Common myeloid progenitor, CD34-positive (primary cell): ENCODE measurements around the gene ZNF536.
"Not testable (repeated sequence)": the region's sequence is repeated elsewhere in the genome, so short reads cannot be mapped to it uniquely, and the experiment has no call there.

Source experiments
- CTCF ChIA-PET: fragments of 350-600 bp; sonication (Branson Sonifier 250); formaldehyde crosslinking; loops from one replicate; lab custom pipeline; 2021; ENCODE audit warnings: antibody characterized with exemption; lab: Charles Lee
- POLR2A ChIA-PET: fragments of 350-600 bp; sonication (Branson Sonifier 250); formaldehyde crosslinking; loops from one replicate; lab custom pipeline; 2021; ENCODE audit warnings: antibody characterized with exemption; lab: Charles Lee
- DNase-seq, 3 donors: peaks; one replicate each; pipeline versions ENCODE4 v3.0.0 to v3.0.0-alpha.2; 2013
- H3K27ac ChIP-seq, 2 experiments: 1 replicate in 1 of 2; 2 replicates in 1 of 2; pipeline ENCODE4 v1.7.0; 2013; ENCODE audit warnings: inconsistent platforms in 2 of 2, low read length in 2 of 2, mild to moderate bottlenecking in 2 of 2, low read depth in 1 of 2, moderate library complexity in 1 of 2; ENCODE audit not compliant: severe bottlenecking in 2 of 2, insufficient read depth in 1 of 2, poor library complexity in 1 of 2
- H3K27me3 ChIP-seq, 5 experiments: replicated peaks in 2 of 5; 1 replicate in 3 of 5; 2 replicates in 2 of 5; pipeline versions ENCODE4 v1.6.1 to v1.7.0; 2013; ENCODE audit warnings: low read length in 4 of 5, mild to moderate bottlenecking in 2 of 5, moderate library complexity in 2 of 5, inconsistent platforms in 1 of 5; ENCODE audit not compliant: insufficient read depth in 5 of 5, control insufficient read depth in 4 of 5
- H3K36me3 ChIP-seq, 4 experiments: 1 replicate in 2 of 4; 2 replicates in 2 of 4; pipeline versions ENCODE4 v1.6.1 to v1.7.0; 2013; ENCODE audit warnings: low read length in 3 of 4, control low read depth in 1 of 4, mild to moderate bottlenecking in 1 of 4; ENCODE audit not compliant: control insufficient read depth in 4 of 4, insufficient read depth in 4 of 4
- H3K4me1 ChIP-seq, 4 experiments: 1 replicate in 3 of 4; 2 replicates in 1 of 4; pipeline versions ENCODE4 v1.6.1 to v1.7.1; 2013; ENCODE audit warnings: low read length in 3 of 4, mild to moderate bottlenecking in 3 of 4, control low read depth in 1 of 4, inconsistent platforms in 1 of 4, moderate library complexity in 1 of 4; ENCODE audit not compliant: control insufficient read depth in 4 of 4, insufficient read depth in 4 of 4; ENCODE audit errors: control extremely low read depth in 1 of 4
- H3K4me3 ChIP-seq, 7 experiments: 1 replicate in 4 of 7; 2 replicates in 3 of 7; pipeline versions ENCODE4 v1.5.1 to v1.7.0; 2013; ENCODE audit warnings: mild to moderate bottlenecking in 7 of 7, low read length in 6 of 7, moderate library complexity in 6 of 7, inconsistent platforms in 2 of 7, low read depth in 2 of 7, control low read depth in 1 of 7; ENCODE audit not compliant: insufficient read depth in 4 of 7, control insufficient read depth in 1 of 7; ENCODE audit errors: extremely low read depth in 1 of 7
- H3K9me3 ChIP-seq, 5 experiments: 1 replicate in 4 of 5; 2 replicates in 1 of 5; pipeline versions ENCODE4 v1.6.1 to v1.7.1; 2013; ENCODE audit warnings: low read length in 4 of 5, mild to moderate bottlenecking in 2 of 5, inconsistent platforms in 1 of 5, low read depth in 1 of 5, moderate library complexity in 1 of 5; ENCODE audit not compliant: control insufficient read depth in 4 of 5, insufficient read depth in 2 of 5; ENCODE audit errors: control extremely low read depth in 1 of 5
- WGBS: methylation state at CpG from one replicate; pipeline ENCODE4 v1.1.5; 2013; ENCODE audit not compliant: insufficient coverage; 5-methylcytosine and 5-hydroxymethylcytosine counted together

Gene ZNF536

DNA sequence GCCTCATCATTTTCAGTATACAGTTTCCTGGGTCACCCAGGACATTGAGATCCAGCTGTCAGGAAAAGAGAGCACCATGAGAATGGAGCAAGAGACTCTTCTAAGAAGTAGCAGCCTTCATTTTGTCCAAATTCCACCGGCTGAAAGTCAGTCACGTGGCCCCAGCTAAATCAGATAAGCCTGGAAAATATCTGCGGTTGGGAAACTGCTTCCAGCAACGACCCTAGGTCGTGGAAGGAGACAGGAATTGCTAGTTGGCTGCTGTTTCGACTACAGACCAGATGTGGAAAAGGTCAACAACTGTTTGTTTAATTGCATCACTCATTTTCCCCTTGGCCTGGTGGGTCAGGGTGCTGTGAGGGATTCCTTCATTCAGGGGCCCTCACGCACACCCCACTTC is 107.0 kb downstream of the ZNF536 start:
- WGBS = 55% methylated on average over 7 of the region's 7 CpGs
- no peak overlapping the region for H3K27ac ChIP-seq
- no peak for DNase-seq
- POLR2A ChIA-PET = no interaction called here
- peaks cover 0 to 2% (median 0%) of the 10 kb centered on the region in 4 experiments for H3K4me1 ChIP-seq
- H3K4me3 ChIP-seq = no peak overlapping the region
- CTCF ChIA-PET = no interaction called here
- no peaks in the 10 kb centered on the region for H3K9me3 ChIP-seq
- H3K36me3 ChIP-seq = no peaks in the 10 kb centered on the region
- H3K27me3 ChIP-seq = peaks cover 0 to 9% (median 4%) of the 10 kb centered on the region in 5 experiments

DNA sequence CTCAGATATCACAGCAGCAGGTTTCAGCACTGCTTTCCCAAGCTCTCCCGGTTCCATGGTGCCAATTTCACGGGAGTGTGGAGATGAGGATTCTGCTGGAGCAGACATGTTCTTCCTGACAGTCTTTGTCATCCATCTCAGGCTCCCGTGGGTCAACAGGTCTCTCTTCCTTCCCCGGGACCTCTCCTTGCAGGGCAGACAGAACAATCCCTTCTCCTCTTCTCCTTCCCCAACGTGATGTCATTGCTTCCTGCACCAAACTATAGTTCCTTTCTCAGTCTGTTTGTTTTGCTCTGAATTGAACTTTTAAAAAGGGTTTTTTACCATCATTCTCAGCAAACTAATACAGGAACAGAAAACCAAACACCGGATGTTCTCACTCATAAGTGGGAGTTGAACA is 107.9 kb downstream of the ZNF536 start:
- Histone ChIP-seq H3K27ac (no peak overlapping the region), H3K27me3 (peaks cover 0 to 9% (median 4%) of the 10 kb centered on the region in 5 experiments), H3K36me3 (no peaks in the 10 kb centered on the region), H3K4me3 (no peak overlapping the region), H3K4me1 (peaks cover 0 to 2% (median 0%) of the 10 kb centered on the region in 4 experiments), H3K9me3 (no peaks in the 10 kb centered on the region)
- CTCF ChIA-PET = no interaction called here
- POLR2A ChIA-PET = no interaction called here
- DNase-seq = no peak
- 13% methylated on average over 5 of the region's 6 CpGs for WGBS

DNA sequence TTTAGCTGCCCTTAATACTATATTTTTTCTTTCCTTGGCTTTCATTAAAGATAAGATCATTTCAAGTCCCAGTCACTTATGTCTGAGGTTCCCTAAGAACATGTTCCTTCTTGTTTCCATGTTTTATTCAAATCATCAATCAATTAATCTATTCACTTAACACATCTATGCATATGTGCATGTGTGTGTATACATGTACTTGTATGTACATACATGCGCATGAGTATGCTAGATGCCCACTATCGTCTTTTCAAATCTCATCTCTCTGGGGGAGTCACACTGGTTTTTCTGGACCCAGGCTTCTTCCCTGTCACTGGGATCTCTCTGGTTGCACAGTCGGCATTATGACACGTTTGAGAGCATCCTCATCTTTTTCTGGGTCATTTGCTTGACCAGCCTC is 108.9 kb downstream of the ZNF536 start:
- ChIA-PET POLR2A (no interaction called here), CTCF (no interaction called here)
- Histone ChIP-seq H3K27me3 (peaks cover 0 to 9% (median 4%) of the 10 kb centered on the region in 5 experiments), H3K4me1 (peaks cover 0 to 2% (median 0%) of the 10 kb centered on the region in 4 experiments), H3K36me3 (no peaks in the 10 kb centered on the region), H3K9me3 (no peaks in the 10 kb centered on the region), H3K4me3 (no peak overlapping the region), H3K27ac (no peak overlapping the region)
- no peak for DNase-seq
- WGBS = 87% methylated on average over 4 of the region's 4 CpGs

DNA sequence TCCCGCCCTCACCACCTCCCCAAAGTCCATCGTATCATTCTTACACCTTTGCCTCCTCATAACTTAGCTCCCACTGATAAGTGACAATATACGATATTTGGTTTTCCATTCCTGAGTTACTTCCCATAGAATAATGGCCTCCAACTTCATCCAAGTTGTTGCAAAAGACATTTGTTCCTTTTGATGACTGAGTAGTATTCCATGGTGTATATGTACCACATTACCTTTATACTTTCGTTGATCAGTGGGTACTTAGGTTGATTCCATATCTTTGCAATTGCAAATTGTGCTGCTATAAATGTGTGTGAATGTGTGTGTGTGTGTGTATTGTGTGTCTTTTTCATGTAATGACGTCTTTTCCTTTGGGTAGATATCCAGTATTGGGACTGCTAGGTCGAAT is 109.6 kb downstream of the ZNF536 start:
- Histone ChIP-seq H3K27ac (no peak overlapping the region), H3K4me1 (peaks cover 0 to 2% (median 0%) of the 10 kb centered on the region in 4 experiments), H3K9me3 (no peaks in the 10 kb centered on the region), H3K36me3 (no peaks in the 10 kb centered on the region), H3K27me3 (peaks cover 0 to 9% (median 4%) of the 10 kb centered on the region in 5 experiments), H3K4me3 (no peak overlapping the region)
- no peak for DNase-seq
- WGBS = 96% methylated on average over 3 of the region's 6 CpGs
- CTCF ChIA-PET = no interaction called here
- POLR2A ChIA-PET = no interaction called here

DNA sequence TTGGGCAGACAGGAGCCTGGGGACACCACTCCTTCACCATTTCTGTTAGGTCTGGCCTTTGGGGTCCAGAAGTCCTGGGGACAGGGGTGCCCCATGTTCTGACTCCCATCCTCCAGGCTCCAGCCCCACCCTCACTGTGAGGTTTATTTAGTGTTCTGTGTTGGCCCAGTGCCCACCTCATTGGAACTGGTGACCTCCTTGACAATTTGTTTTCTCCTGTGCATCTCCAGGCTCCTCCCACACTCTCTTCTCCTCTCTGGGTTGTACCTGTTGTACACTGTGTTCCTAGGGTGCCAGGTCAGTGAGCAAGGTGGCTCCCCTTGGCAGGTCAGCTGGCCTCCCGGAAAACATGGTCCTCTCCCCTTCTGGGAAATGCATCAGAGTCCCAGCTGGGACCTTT is 110.8 kb downstream of the ZNF536 start:
- H3K4me1 ChIP-seq = peaks cover 0 to 2% (median 0%) of the 10 kb centered on the region in 4 experiments
- no peaks in the 10 kb centered on the region for H3K9me3 ChIP-seq
- H3K4me3 ChIP-seq = no peak overlapping the region
- POLR2A ChIA-PET = no interaction called here
- CTCF ChIA-PET = no interaction called here
- H3K36me3 ChIP-seq = no peaks in the 10 kb centered on the region
- no peak for DNase-seq
- H3K27me3 ChIP-seq = peaks cover 0 to 10% (median 4%) of the 10 kb centered on the region in 5 experiments
- 100% methylated on average over 1 of the region's 1 CpG for WGBS
- H3K27ac ChIP-seq = no peak overlapping the region

DNA sequence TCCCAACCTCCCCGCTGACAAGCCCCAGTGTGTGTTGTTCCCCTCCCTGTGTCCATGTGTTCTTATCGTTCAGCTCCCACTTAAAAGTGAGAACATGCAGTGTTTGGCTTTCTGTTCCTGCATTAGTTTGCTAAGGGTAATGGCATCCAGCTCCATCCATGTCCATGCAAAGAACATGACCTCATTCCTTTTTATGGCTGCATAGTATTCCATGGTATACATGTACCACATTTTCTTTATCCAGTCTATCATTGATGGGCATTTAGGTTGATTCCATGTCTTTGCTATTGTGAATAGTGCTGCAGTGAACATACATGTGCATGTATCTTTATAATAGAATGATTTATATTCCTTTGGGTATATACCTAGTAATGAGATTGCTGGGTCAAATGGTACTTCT is 114.1 kb downstream of the ZNF536 start:
- H3K4me1 ChIP-seq, H3K36me3 ChIP-seq, H3K27ac ChIP-seq, DNase-seq, H3K9me3 ChIP-seq, POLR2A ChIA-PET, CTCF ChIA-PET, H3K4me3 ChIP-seq: not testable (repeated sequence)
- no CpG with 5 or more reads among the region's 2 CpGs for WGBS
- peaks cover 0 to 24% (median 0%) of the 10 kb centered on the region in 5 experiments for H3K27me3 ChIP-seq

DNA sequence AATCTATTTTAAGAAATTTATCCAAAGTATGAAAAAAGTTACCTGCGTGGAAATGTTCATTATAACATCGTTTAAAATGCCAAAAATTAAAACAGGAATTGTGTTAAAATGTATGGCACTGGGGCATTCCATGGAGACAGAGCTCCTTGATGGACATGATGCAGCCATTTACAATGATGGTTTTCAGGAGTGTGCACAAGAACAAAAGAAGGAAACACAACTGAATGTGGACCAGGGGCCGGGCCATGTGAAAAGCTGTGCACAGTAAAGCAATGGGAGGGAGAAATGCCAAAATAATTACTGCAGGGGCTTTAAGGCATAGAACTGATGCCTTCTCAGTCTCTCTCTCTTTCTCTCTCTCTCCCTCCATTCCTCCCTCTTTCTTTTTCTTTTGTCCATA is 115.0 kb downstream of the ZNF536 start:
- Histone ChIP-seq H3K4me3 (no peak overlapping the region), H3K9me3 (no peaks in the 10 kb centered on the region), H3K27ac (no peak overlapping the region), H3K27me3 (peaks cover 0 to 32% (median 3%) of the 10 kb centered on the region in 5 experiments), H3K36me3 (no peaks in the 10 kb centered on the region), H3K4me1 (no peaks in the 10 kb centered on the region)
- WGBS = 81% methylated on average over 3 of the region's 3 CpGs
- CTCF ChIA-PET = no interaction called here
- POLR2A ChIA-PET = no interaction called here
- no peak for DNase-seq
